Measurements from ENCODE around the gene NKAIN2. TPM values are rescaled to one million over a fixed set of nuclear protein-coding genes. Genes with fewer than 3 reads are reported as not detected.

The NKAIN2 gene
- total RNA-seq, 3 donors from 2014 or later (not counting 1 experiment from before 2014, with no cell fraction given) = 0.45 TPM; not detected in 2

- ATAC-seq (no peak), DNase-seq (no peak)
- peaks cover 8% of the 10 kb centered on the region for H3K36me3 Mint-ChIP-seq
- no peak for TF ChIP-seq CTCF (IDR thresholded peaks at IDR 0.05)
- 79% methylated on average over 6 of the region's 6 CpGs for WGBS (ENCODE audit: insufficient coverage)
- Histone ChIP-seq H3K36me3 (ENCODE audit: control insufficient read depth, insufficient read depth, low read length) (no peaks in the 10 kb centered on the region), H3K4me1 (ENCODE audit: control insufficient read depth, insufficient read depth, low read length) (no peaks in the 10 kb centered on the region), H3K9me3 (ENCODE audit: control insufficient read depth, insufficient read depth, low read length) (no peaks in the 10 kb centered on the region), H3K27ac (ENCODE audit: low read length) (no peak overlapping the region), H3K27me3 (ENCODE audit: control insufficient read depth, insufficient read depth, low read length) (no peaks in the 10 kb centered on the region), H3K4me3 (ENCODE audit: low read length) (no peak overlapping the region)
- H3K27ac Mint-ChIP-seq = no peak overlapping the region
- H3K4me1 Mint-ChIP-seq = no peaks in the 10 kb centered on the region
- intact Hi-C loops (cut with micrococcal nuclease) = no loop called here
- H3K27me3 Mint-ChIP-seq (ENCODE audit: low read depth in 2 of 2) = no peaks in the 10 kb centered on the region
- H3K4me3 Mint-ChIP-seq = no peak overlapping the region
- H3K9me3 Mint-ChIP-seq = peaks cover 11 to 18% of the 10 kb centered on the region in 2 donors
Observed at GRCh38 chr6:124073820-124074587, 270.3 kb downstream of the NKAIN2 start.

- H3K9me3 ChIP-seq (ENCODE audit: control insufficient read depth, insufficient read depth, low read length) = no peaks in the 10 kb centered on the region
- DNase-seq (no peak), ATAC-seq (no peak)
- H3K4me1 ChIP-seq (ENCODE audit: control insufficient read depth, insufficient read depth, low read length) = no peaks in the 10 kb centered on the region
- intact Hi-C loops (cut with micrococcal nuclease) = no loop called here
- 91% methylated on average over 3 of the region's 5 CpGs for WGBS (ENCODE audit: insufficient coverage)
- Mint-ChIP-seq H3K27me3 (ENCODE audit: low read depth in 2 of 2) (no peaks in the 10 kb centered on the region), H3K4me3 (no peak overlapping the region), H3K9me3 (peaks cover 12 to 18% of the 10 kb centered on the region in 2 donors), H3K27ac (no peak overlapping the region), H3K36me3 (peaks cover 8% of the 10 kb centered on the region), H3K4me1 (no peaks in the 10 kb centered on the region)
- no peaks in the 10 kb centered on the region for H3K27me3 ChIP-seq (ENCODE audit: control insufficient read depth, insufficient read depth, low read length)
- TF ChIP-seq CTCF (IDR thresholded peaks at IDR 0.05) = no peak
- H3K27ac ChIP-seq (ENCODE audit: low read length) = no peak overlapping the region
- H3K36me3 ChIP-seq (ENCODE audit: control insufficient read depth, insufficient read depth, low read length) = no peaks in the 10 kb centered on the region
- H3K4me3 ChIP-seq (ENCODE audit: low read length) = no peak overlapping the region
Observed at GRCh38 chr6:124074606-124075005, 270.9 kb downstream of the NKAIN2 start.

GRCh38 chr6:124076336-124077048, 272.8 kb downstream of the NKAIN2 start:
- Mint-ChIP-seq H3K36me3 (no peaks in the 10 kb centered on the region), H3K27ac (no peak overlapping the region), H3K9me3 (peaks cover 13 to 14% of the 10 kb centered on the region in 2 donors), H3K4me1 (no peaks in the 10 kb centered on the region), H3K27me3 (ENCODE audit: low read depth in 2 of 2) (no peaks in the 10 kb centered on the region), H3K4me3 (no peak overlapping the region)
- no peak for TF ChIP-seq CTCF (IDR thresholded peaks at IDR 0.05)
- Histone ChIP-seq H3K27me3 (ENCODE audit: control insufficient read depth, insufficient read depth, low read length) (no peaks in the 10 kb centered on the region), H3K27ac (ENCODE audit: low read length) (no peak overlapping the region), H3K4me1 (ENCODE audit: control insufficient read depth, insufficient read depth, low read length) (no peaks in the 10 kb centered on the region), H3K36me3 (ENCODE audit: control insufficient read depth, insufficient read depth, low read length) (no peaks in the 10 kb centered on the region), H3K4me3 (ENCODE audit: low read length) (no peak overlapping the region), H3K9me3 (ENCODE audit: control insufficient read depth, insufficient read depth, low read length) (no peaks in the 10 kb centered on the region)
- intact Hi-C loops (cut with micrococcal nuclease) = no loop called here
- WGBS (ENCODE audit: insufficient coverage) = 86% methylated on average over 4 of the region's 5 CpGs
- ATAC-seq (no peak), DNase-seq (no peak)
